ENCODE data around the gene LRCH4.

- no peak for TF ChIP-seq POLR2A (IDR thresholded peaks at IDR 0.05)
- no peak for TF ChIP-seq CTCF (IDR thresholded peaks at IDR 0.05)
These were observed 39.6 kb downstream of the LRCH4 start for GRCh38 chr7:100546129-100546925.

Measured in lower leg skin (tissue), 3 donors.